Gastroesophageal sphincter (tissue), 4 donors: Measurements from ENCODE around the gene GRID2. TPM values are rescaled to one million over a fixed set of nuclear protein-coding genes. Genes with fewer than 3 reads are reported as not detected.

Experiments
- ATAC-seq: fragments of 150-250 bp; one replicate; pipeline ENCODE4 v1.9.1; 2016; ENCODE audit warnings: mild to moderate bottlenecking, moderate library complexity
- H3K27ac ChIP-seq, 4 donors: fragments of 200-600 bp; sonication (generic) in 3 of 4; 1 replicate in 3 of 4; 2 replicates in 1 of 4; pipeline ENCODE4 v1.5.1; 2016 to 2019
- H3K27me3 ChIP-seq: fragments of 200-600 bp; sonication (generic); one replicate; pipeline ENCODE4 v1.5.1; 2019
- H3K36me3 ChIP-seq, 2 donors: fragments of 200-600 bp; sonication (generic); one replicate each; pipeline ENCODE4 v1.5.1; 2019; ENCODE audit warnings: control low read depth in 1 of 2
- H3K4me1 ChIP-seq, 3 donors: fragments of 200-600 bp; sonication (generic); 1 replicate in 2 of 3; 2 replicates in 1 of 3; pipeline ENCODE4 v1.5.1; 2016 to 2019; ENCODE audit warnings: control low read depth in 2 of 3
- H3K4me3 ChIP-seq, 2 donors: fragments of 200-600 bp; sonication (generic); one replicate each; pipeline ENCODE4 v1.5.1; 2019; ENCODE audit warnings: mild to moderate bottlenecking in 1 of 2, moderate library complexity in 1 of 2
- H3K9me3 ChIP-seq, 3 donors: fragments of 200-600 bp; sonication (generic); one replicate each; pipeline ENCODE4 v1.5.1; 2017 to 2019; ENCODE audit warnings: control low read depth in 2 of 3
- CTCF ChIP-seq, 4 experiments: fragments of 200-600 bp in 2 of 4; fragments of 450-650 bp in 2 of 4; sonication (generic) in 1 of 4; IDR thresholded peaks; one replicate each; pipeline ENCODE4 v1.5.1; 2017 to 2019; ENCODE audit warnings: antibody characterized with exemption in 4 of 4, mild to moderate bottlenecking in 2 of 4, moderate library complexity in 2 of 4
- EP300 ChIP-seq: sonication (generic); formaldehyde crosslinking; IDR thresholded peaks from one replicate; pipeline ENCODE4 v1.6.1; 2017; ENCODE audit warnings: antibody characterized with exemption, mild to moderate bottlenecking
- POLR2A ChIP-seq, 2 donors: fragments of 450-650 bp; IDR thresholded peaks; one replicate each; pipeline ENCODE4 v1.6.1; 2017; ENCODE audit warnings: antibody characterized with exemption in 2 of 2, mild to moderate bottlenecking in 2 of 2, moderate library complexity in 1 of 2
- POLR2AphosphoS5 ChIP-seq: sonication (generic); formaldehyde crosslinking; IDR thresholded peaks from one replicate; pipeline ENCODE4 v1.6.1; 2017; ENCODE audit warnings: antibody characterized with exemption
- WGBS, 2 donors: methylation state at CpG; one replicate each; pipeline ENCODE4 v1.1.5; 2018; ENCODE audit warnings: low coverage in 1 of 2; 5-methylcytosine and 5-hydroxymethylcytosine counted together
- total RNA-seq, 4 donors: library from RNA; depleted of rRNA; stranded (reverse); fragments of >200 nt; gene quantifications; one replicate each; pipeline ENCODE4 v1.1.0, GENCODE V29; 2016

Gene GRID2
- total RNA-seq, 4 donors from 2014 or later: 0.81 TPM; not detected in 3

- no peaks in the 10 kb centered on the region for H3K27me3 ChIP-seq
- H3K36me3 ChIP-seq: no peaks in the 10 kb centered on the region
- no peak overlapping the region for H3K4me3 ChIP-seq
- ATAC-seq: no peak
- no peak overlapping the region for H3K27ac ChIP-seq
- peaks cover 0 to 1% (median 0%) of the 10 kb centered on the region in 3 donors for H3K9me3 ChIP-seq
- no peaks in the 10 kb centered on the region for H3K4me1 ChIP-seq
- no peak for TF ChIP-seq POLR2AphosphoS5
- no peak for TF ChIP-seq POLR2A (IDR thresholded peaks at IDR 0.05)
- no peak for TF ChIP-seq CTCF (IDR thresholded peaks at IDR 0.05)
- TF ChIP-seq EP300: no peak
- 70% methylated on average over 2 of the region's 2 CpGs; no CpG with 5 or more reads in 1 of the 2 donors for WGBS, 2 donors
Measured at GRCh38 chr4:93710847-93711430, 1407.2 kb downstream of the GRID2 start.

GRCh38 chr4:93718233-93718632 lies 1414.5 kb downstream of the GRID2 start:
- no peaks in the 10 kb centered on the region for H3K36me3 ChIP-seq
- H3K27me3 ChIP-seq: no peaks in the 10 kb centered on the region
- no peak for ATAC-seq
- no peaks in the 10 kb centered on the region for H3K4me1 ChIP-seq
- WGBS, 2 donors: 100% methylated on average over 1 of the region's 1 CpG
- no peak overlapping the region for H3K4me3 ChIP-seq
- no peak overlapping the region for H3K27ac ChIP-seq
- H3K9me3 ChIP-seq: no peaks in the 10 kb centered on the region
- TF ChIP-seq POLR2AphosphoS5 (no peak), POLR2A (IDR thresholded peaks at IDR 0.05) (no peak), EP300 (no peak), CTCF (IDR thresholded peaks at IDR 0.05) (no peak)

DNA sequence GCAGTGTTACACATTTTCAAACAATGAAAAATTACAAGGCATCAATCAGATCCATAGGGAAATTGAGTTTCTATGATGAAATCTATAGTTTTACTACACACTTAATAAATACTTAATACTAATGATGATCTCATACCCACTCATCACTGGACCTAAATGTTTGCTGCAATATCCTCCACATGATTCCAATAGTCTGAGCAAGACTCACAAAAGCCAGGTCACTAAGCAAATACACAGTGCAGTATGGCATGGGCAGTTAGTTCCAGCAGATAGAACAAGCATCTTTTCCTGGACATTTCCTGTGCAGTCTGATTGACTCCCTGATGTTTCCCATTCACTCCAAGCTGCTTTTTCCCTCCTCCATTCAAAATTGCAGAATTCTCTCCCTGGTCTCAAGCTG lies 1415.8 kb downstream of the GRID2 start:
- TF ChIP-seq EP300 (no peak), CTCF (IDR thresholded peaks at IDR 0.05) (no peak), POLR2A (IDR thresholded peaks at IDR 0.05) (no peak)
- no peaks in the 10 kb centered on the region for H3K9me3 ChIP-seq
- no peaks in the 10 kb centered on the region for H3K4me1 ChIP-seq
- H3K27ac ChIP-seq: no peak overlapping the region
- H3K36me3 ChIP-seq: no peaks in the 10 kb centered on the region
- no peaks in the 10 kb centered on the region for H3K27me3 ChIP-seq
- H3K4me3 ChIP-seq: no peak overlapping the region
- no peak for ATAC-seq

GRCh38 chr4:93722446-93722845 lies 1418.7 kb downstream of the GRID2 start:
- Histone ChIP-seq H3K27ac (no peak overlapping the region), H3K4me3 (no peak overlapping the region), H3K9me3 (no peaks in the 10 kb centered on the region), H3K4me1 (no peaks in the 10 kb centered on the region), H3K27me3 (no peaks in the 10 kb centered on the region), H3K36me3 (no peaks in the 10 kb centered on the region)
- WGBS, 2 donors: 67 to 83% methylated on average over 1 of the region's 1 CpG
- no peak for ATAC-seq
- TF ChIP-seq CTCF (IDR thresholded peaks at IDR 0.05) (no peak), POLR2A (IDR thresholded peaks at IDR 0.05) (no peak), EP300 (no peak), POLR2AphosphoS5 (no peak)

GRCh38 chr4:93730251-93730650 lies 1426.5 kb downstream of the GRID2 start:
- ATAC-seq: no peak
- 60 to 86% methylated on average over 1 of the region's 1 CpG for WGBS, 2 donors
- H3K4me3 ChIP-seq: no peak overlapping the region

More at GRCh38 chr4:93730251-93730650, 1426.5 kb downstream of the GRID2 start:
- no peaks in the 10 kb centered on the region for H3K27me3 ChIP-seq
- no peak for TF ChIP-seq POLR2AphosphoS5
- TF ChIP-seq POLR2A (IDR thresholded peaks at IDR 0.05): no peak
- TF ChIP-seq EP300: no peak
- H3K36me3 ChIP-seq: no peaks in the 10 kb centered on the region
- no peak overlapping the region for H3K27ac ChIP-seq
- no peaks in the 10 kb centered on the region for H3K9me3 ChIP-seq
- no peaks in the 10 kb centered on the region for H3K4me1 ChIP-seq
